ENCODE data around the gene NMRAL1. TPM values are rescaled to one million over a fixed set of nuclear protein-coding genes. Genes with fewer than 3 reads are reported as not detected.
A peak's percentile ranks its signal among the peaks of the same experiment; 100 is the strongest.

Gene NMRAL1
- total and polyA plus RNA-seq, 12 donors = 9.5 to 46.5 (median 30.0) TPM

- intact Hi-C loops (cut with DNase I) = loop anchor here in 1 of 10 donors (5.0 kb wide), 1 partner anchor 233 kb away; no protein-coding TSS in a partner anchor
- WGBS, 2 donors = 2 to 3% methylated on average over 43 to 44 of the region's 44 CpGs
Observed at GRCh38 chr16:4415538-4416199, 58.8 kb downstream of the NMRAL1 start.

GRCh38 chr16:4414187-4414917, 60.1 kb downstream of the NMRAL1 start:
- Histone ChIP-seq H3K4me1 (peaks cover 8 to 66% (median 48%) of the 10 kb centered on the region in 9 donors), H3K36me3 (peaks cover 0 to 41% (median 0%) of the 10 kb centered on the region in 9 donors), H3K9me3 (no peaks in the 10 kb centered on the region), H3K4me3 (peak overlapping the region in 4 of 10 donors; percentile 92 to 99 (median 94)), H3K27me3 (no peaks in the 10 kb centered on the region), H3K27ac (peak overlapping the region in 2 of 10 donors; percentile 86 to 95)
- no peak for DNase-seq
- no peak for ATAC-seq
- intact Hi-C loops (cut with DNase I) = no loop called here
- WGBS, 2 donors = 89 to 95% methylated on average over 7 of the region's 7 CpGs
- TF ChIP-seq CTCF (IDR thresholded peaks at IDR 0.05) = no peak

More at GRCh38 chr16:4415538-4416199, 58.8 kb downstream of the NMRAL1 start:
- peak overlapping the region; percentile 77 to 99 (median 94) for H3K4me3 ChIP-seq
- H3K4me1 ChIP-seq = peaks cover 6 to 54% (median 38%) of the 10 kb centered on the region in 9 donors
- H3K27me3 ChIP-seq = no peaks in the 10 kb centered on the region
- peak in 1 of 2 donors; percentile 54 for DNase-seq
- peak overlapping the region; percentile 56 to 95 (median 86) for H3K27ac ChIP-seq
- no peaks in the 10 kb centered on the region for H3K9me3 ChIP-seq
- ATAC-seq = peak; percentile 5 to 32 (median 18)
- TF ChIP-seq CTCF (IDR thresholded peaks at IDR 0.05) = no peak
- H3K36me3 ChIP-seq = peaks cover 0 to 28% (median 0%) of the 10 kb centered on the region in 9 donors

GRCh38 chr16:4412854-4413253, 61.6 kb downstream of the NMRAL1 start:
- intact Hi-C loops (cut with DNase I) = no loop called here
- Histone ChIP-seq H3K4me3 (no peak overlapping the region), H3K9me3 (no peaks in the 10 kb centered on the region), H3K36me3 (peaks cover 0 to 55% (median 5%) of the 10 kb centered on the region in 9 donors), H3K27ac (peak overlapping the region in 2 of 10 donors; percentile 39 to 55), H3K4me1 (peaks cover 13 to 78% (median 54%) of the 10 kb centered on the region in 9 donors), H3K27me3 (no peaks in the 10 kb centered on the region)
- no peak for ATAC-seq
- TF ChIP-seq CTCF (IDR thresholded peaks at IDR 0.05) = no peak
- 95% methylated on average over 4 of the region's 4 CpGs for WGBS, 2 donors
- no peak for DNase-seq

DNA sequence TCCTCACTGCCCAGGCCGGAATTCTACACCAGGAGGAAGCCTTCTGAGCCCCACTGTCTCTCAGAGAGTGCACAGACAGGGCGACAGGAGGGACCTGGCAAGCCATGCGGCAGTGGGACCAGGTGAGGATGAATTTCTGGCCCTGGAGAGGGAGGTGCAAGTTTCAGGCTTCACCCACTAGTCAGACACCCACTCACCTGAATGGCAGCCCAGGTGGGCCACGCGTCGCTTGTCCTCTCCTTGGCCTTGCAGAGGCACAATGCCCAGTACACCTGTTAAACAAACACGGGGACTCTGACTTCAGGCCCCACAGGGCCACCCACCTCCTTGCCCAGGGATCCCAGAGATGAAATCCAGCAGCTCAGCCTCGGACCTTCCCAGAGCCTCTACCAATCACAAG, 62.3 kb downstream of the NMRAL1 start:
- no peaks in the 10 kb centered on the region for H3K27me3 ChIP-seq
- ATAC-seq (no peak), DNase-seq (no peak)
- WGBS, 2 donors = 86 to 92% methylated on average over 8 of the region's 8 CpGs
- peak overlapping the region in 5 of 10 donors; percentile 22 to 55 (median 39) for H3K27ac ChIP-seq
- TF ChIP-seq CTCF (IDR thresholded peaks at IDR 0.05) = no peak
- no peaks in the 10 kb centered on the region for H3K9me3 ChIP-seq
- peaks cover 13 to 76% (median 54%) of the 10 kb centered on the region in 9 donors for H3K4me1 ChIP-seq
- no peak overlapping the region for H3K4me3 ChIP-seq
- intact Hi-C loops (cut with DNase I) = no loop called here
- H3K36me3 ChIP-seq = peaks cover 0 to 62% (median 6%) of the 10 kb centered on the region in 9 donors

Other genes starting within 250 kb of the NMRAL1 start
- 100 to 1,000 TPM; 443 to 587 (median 486) TPM for gene SRL, start 232.5 kb downstream of the NMRAL1 start, total RNA-seq
- 100 to 1,000 TPM; 161 to 224 TPM for gene SRL, start 232.5 kb downstream of the NMRAL1 start, polyA plus RNA-seq
- gene TFAP4, start 201.6 kb downstream of the NMRAL1 start, total RNA-seq = 1 to 10 TPM; 1.8 to 6.6 (median 3.1) TPM
- 1 to 10 TPM; 2.0 to 4.6 TPM for gene TFAP4, start 201.6 kb downstream of the NMRAL1 start, polyA plus RNA-seq
- 10 to 100 TPM in 8 of 10 donors, 1 to 10 TPM in 2; 9.0 to 16.9 (median 14.9) TPM for gene GLIS2, start 158.6 kb downstream of the NMRAL1 start, total RNA-seq
- 10 to 100 TPM in 1 of 2 donors, 1 to 10 TPM in 1; 6.9 to 13.1 TPM for gene GLIS2, start 158.6 kb downstream of the NMRAL1 start, polyA plus RNA-seq
- gene PAM16, start 123.3 kb downstream of the NMRAL1 start, total RNA-seq = 10 to 100 TPM; 44.2 to 75.0 (median 55.6) TPM
- gene PAM16, start 123.3 kb downstream of the NMRAL1 start, polyA plus RNA-seq = 100 to 1,000 TPM; 136 to 288 TPM
- 10 to 100 TPM in 1 of 10 donors, 1 to 10 TPM in 9; 3.1 to 14.7 (median 5.8) TPM for gene VASN, start 102.8 kb downstream of the NMRAL1 start, total RNA-seq
- gene VASN, start 102.8 kb downstream of the NMRAL1 start, polyA plus RNA-seq = 10 to 100 TPM in 1 of 2 donors, 1 to 10 TPM in 1; 7.7 to 27.9 TPM
- gene CORO7, start 58.0 kb downstream of the NMRAL1 start, total RNA-seq = 10 to 100 TPM in 5 of 10 donors, 1 to 10 TPM in 5; 6.5 to 21.8 (median 10.1) TPM
- gene CORO7, start 58.0 kb downstream of the NMRAL1 start, polyA plus RNA-seq = 10 to 100 TPM; 11.9 to 17.0 TPM
- gene DNAJA3, start 48.8 kb downstream of the NMRAL1 start, total RNA-seq = 10 to 100 TPM; 51.4 to 76.7 (median 72.5) TPM
- gene DNAJA3, start 48.8 kb downstream of the NMRAL1 start, polyA plus RNA-seq = 10 to 100 TPM; 29.0 to 52.1 TPM
- gene HMOX2, start 1.8 kb upstream of the NMRAL1 start, total RNA-seq = 100 to 1,000 TPM in 3 of 10 donors, 10 to 100 TPM in 7; 58.4 to 207 (median 84.8) TPM
- 100 to 1,000 TPM in 1 of 2 donors, 10 to 100 TPM in 1; 74.3 to 251 TPM for gene HMOX2, start 1.8 kb upstream of the NMRAL1 start, polyA plus RNA-seq
- 10 to 100 TPM; 38.0 to 59.5 (median 47.0) TPM for gene CDIP1, start 64.1 kb upstream of the NMRAL1 start, total RNA-seq
- gene CDIP1, start 64.1 kb upstream of the NMRAL1 start, polyA plus RNA-seq = 10 to 100 TPM; 28.2 to 37.5 TPM
- gene C16orf96, start 81.7 kb upstream of the NMRAL1 start, total RNA-seq = under 1 TPM; 0.06 to 0.21 (median 0.09) TPM
- gene C16orf96, start 81.7 kb upstream of the NMRAL1 start, polyA plus RNA-seq = under 1 TPM in 1 of 2 donors, not detected in 1; 0.01 TPM
- gene UBALD1, start 140.3 kb upstream of the NMRAL1 start, total RNA-seq = 10 to 100 TPM; 14.7 to 34.4 (median 20.4) TPM
- gene UBALD1, start 140.3 kb upstream of the NMRAL1 start, polyA plus RNA-seq = 10 to 100 TPM; 19.4 to 39.4 TPM
- gene MGRN1, start 150.2 kb upstream of the NMRAL1 start, total RNA-seq = 10 to 100 TPM; 32.2 to 73.5 (median 42.9) TPM
- 10 to 100 TPM; 19.2 to 20.3 TPM for gene MGRN1, start 150.2 kb upstream of the NMRAL1 start, polyA plus RNA-seq
- 10 to 100 TPM; 34.1 to 65.7 (median 49.6) TPM for gene NUDT16L1, start 218.9 kb upstream of the NMRAL1 start, total RNA-seq
- gene NUDT16L1, start 218.9 kb upstream of the NMRAL1 start, polyA plus RNA-seq = 10 to 100 TPM; 25.4 to 48.8 TPM

All from heart right ventricle (tissue), 16 donors.